Loucy (cell line): ENCODE measurements around the gene SSPN.

Source experiments
- EZH2phosphoT487 ChIP-seq: fragments of 200-600 bp; IDR thresholded peaks from 2 replicates; pipeline ENCODE4 v1.6.1; 2018; ENCODE audit warnings: antibody characterized with exemption, mild to moderate bottlenecking, moderate library complexity, borderline replicate concordance
- TF ChIP-seq, protein P1 (sequence below): fragments of 200-600 bp; sonication (generic); conservative IDR thresholded peaks from 2 replicates; pipeline ENCODE4 v1.5.1; 2014; ENCODE audit warnings: mild to moderate bottlenecking, antibody characterized with exemption, low read length

DNA sequence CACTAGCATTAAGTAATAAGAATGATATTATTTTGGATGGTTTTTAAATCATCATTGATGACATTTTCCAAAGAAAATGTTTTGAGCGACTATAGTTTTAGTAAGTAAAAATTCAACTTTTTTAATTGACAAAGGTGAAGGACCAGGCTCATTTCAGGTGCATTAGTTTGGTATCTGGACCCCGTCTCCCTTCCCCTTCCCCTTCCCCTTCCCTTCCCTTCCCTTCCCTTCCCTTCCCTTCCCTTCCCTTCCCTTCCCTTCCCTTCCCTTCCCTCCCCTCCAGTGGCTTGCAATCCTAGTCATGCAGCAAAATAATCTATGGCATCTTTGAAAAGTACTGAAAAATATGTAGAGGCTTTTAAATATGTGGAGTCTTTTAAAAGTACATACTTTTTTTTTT, 13.0 kb upstream of the SSPN start:
- TF ChIP-seq, protein P1, sequence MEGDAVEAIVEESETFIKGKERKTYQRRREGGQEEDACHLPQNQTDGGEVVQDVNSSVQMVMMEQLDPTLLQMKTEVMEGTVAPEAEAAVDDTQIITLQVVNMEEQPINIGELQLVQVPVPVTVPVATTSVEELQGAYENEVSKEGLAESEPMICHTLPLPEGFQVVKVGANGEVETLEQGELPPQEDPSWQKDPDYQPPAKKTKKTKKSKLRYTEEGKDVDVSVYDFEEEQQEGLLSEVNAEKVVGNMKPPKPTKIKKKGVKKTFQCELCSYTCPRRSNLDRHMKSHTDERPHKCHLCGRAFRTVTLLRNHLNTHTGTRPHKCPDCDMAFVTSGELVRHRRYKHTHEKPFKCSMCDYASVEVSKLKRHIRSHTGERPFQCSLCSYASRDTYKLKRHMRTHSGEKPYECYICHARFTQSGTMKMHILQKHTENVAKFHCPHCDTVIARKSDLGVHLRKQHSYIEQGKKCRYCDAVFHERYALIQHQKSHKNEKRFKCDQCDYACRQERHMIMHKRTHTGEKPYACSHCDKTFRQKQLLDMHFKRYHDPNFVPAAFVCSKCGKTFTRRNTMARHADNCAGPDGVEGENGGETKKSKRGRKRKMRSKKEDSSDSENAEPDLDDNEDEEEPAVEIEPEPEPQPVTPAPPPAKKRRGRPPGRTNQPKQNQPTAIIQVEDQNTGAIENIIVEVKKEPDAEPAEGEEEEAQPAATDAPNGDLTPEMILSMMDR = no peak
- no peak for TF ChIP-seq EZH2phosphoT487
